Smooth muscle cell (in vitro differentiated cells): ENCODE results near the gene CHMP6. TPM values are rescaled to one million over a fixed set of nuclear protein-coding genes. Genes with fewer than 3 reads are reported as not detected.

Experiments
- DNase-seq: peaks from one replicate; lab custom pipeline; 2025; ENCODE audit not compliant: unreplicated experiment; lab: John Stamatoyannopoulos, UW
- H2AFZ ChIP-seq: fragments of 200-600 bp; sonication (generic); 2 replicates; pipeline ENCODE4 v1.6.0; 2016; ENCODE audit warnings: antibody characterized with exemption, low read depth, mild to moderate bottlenecking
- H3F3A ChIP-seq: fragments of 200-600 bp; sonication (generic); 2 replicates; pipeline ENCODE4 v1.6.0; 2017; ENCODE audit warnings: antibody characterized with exemption, low read depth
- H3K27ac ChIP-seq: fragments of 200-600 bp; sonication (generic); 2 replicates; pipeline ENCODE4 v1.5.1; 2016; ENCODE audit warnings: low read depth, mild to moderate bottlenecking
- H3K27me3 ChIP-seq: fragments of 200-600 bp; sonication (generic); 2 replicates; pipeline ENCODE4 v1.6.1; 2016; ENCODE audit warnings: low read depth, mild to moderate bottlenecking
- H3K36me3 ChIP-seq: fragments of 200-600 bp; sonication (generic); 2 replicates; pipeline ENCODE4 v1.5.1; 2016; ENCODE audit warnings: low read depth
- H3K4me1 ChIP-seq: fragments of 200-600 bp; sonication (generic); 2 replicates; pipeline ENCODE4 v1.5.1; 2016; ENCODE audit warnings: low read depth
- H3K4me2 ChIP-seq: fragments of 200-600 bp; sonication (generic); 2 replicates; pipeline ENCODE4 v1.6.0; 2016; ENCODE audit warnings: mild to moderate bottlenecking
- H3K4me3 ChIP-seq: fragments of 200-600 bp; sonication (generic); 2 replicates; pipeline ENCODE4 v1.5.1; 2016; ENCODE audit warnings: mild to moderate bottlenecking
- H3K79me2 ChIP-seq: fragments of 200-600 bp; sonication (generic); 2 replicates; pipeline ENCODE4 v1.6.0; 2016; ENCODE audit warnings: low read depth, mild to moderate bottlenecking
- H3K9ac ChIP-seq: fragments of 200-600 bp; sonication (generic); 2 replicates; pipeline ENCODE4 v1.6.0; 2016; ENCODE audit warnings: low read depth
- H3K9me3 ChIP-seq: fragments of 200-600 bp; sonication (generic); replicated peaks from 2 replicates; pipeline ENCODE4 v1.5.1; 2016; ENCODE audit warnings: low read depth
- H4K20me1 ChIP-seq: fragments of 200-600 bp; sonication (generic); 2 replicates; pipeline ENCODE4 v1.6.0; 2016; ENCODE audit warnings: low read depth
- WGBS: methylation state at CpG from one replicate; pipeline ENCODE4 v1.1.7; 2016; ENCODE audit warnings: low lambda C conversion rate; 5-methylcytosine and 5-hydroxymethylcytosine counted together
- polyA plus RNA-seq: library from polyadenylated mRNA; unstranded; fragments of >200 nt; fragmentation: Nextera tagmentation; extraction: Ambion mirVana; gene quantifications from 2 replicates; pipeline ENCODE4 v1.2.1, GENCODE V29; 2016
- total RNA-seq: library from RNA; depleted of rRNA; stranded (reverse); fragments of >200 nt; gene quantifications from 2 replicates; pipeline ENCODE4 v1.2.3, GENCODE V29; 2014
- TF ChIP-seq, protein P1 (sequence below): fragments of 200-600 bp; sonication (generic); IDR thresholded peaks from 2 replicates; pipeline ENCODE4 v1.5.1; 2017; ENCODE audit warnings: borderline replicate concordance, mild to moderate bottlenecking, antibody characterized with exemption; ENCODE audit not compliant: insufficient read depth, poor library complexity, severe bottlenecking

The CHMP6 gene
- total and polyA plus RNA-seq, 2 experiments from 2014 or later: 5.8 to 21.5 TPM

DNA sequence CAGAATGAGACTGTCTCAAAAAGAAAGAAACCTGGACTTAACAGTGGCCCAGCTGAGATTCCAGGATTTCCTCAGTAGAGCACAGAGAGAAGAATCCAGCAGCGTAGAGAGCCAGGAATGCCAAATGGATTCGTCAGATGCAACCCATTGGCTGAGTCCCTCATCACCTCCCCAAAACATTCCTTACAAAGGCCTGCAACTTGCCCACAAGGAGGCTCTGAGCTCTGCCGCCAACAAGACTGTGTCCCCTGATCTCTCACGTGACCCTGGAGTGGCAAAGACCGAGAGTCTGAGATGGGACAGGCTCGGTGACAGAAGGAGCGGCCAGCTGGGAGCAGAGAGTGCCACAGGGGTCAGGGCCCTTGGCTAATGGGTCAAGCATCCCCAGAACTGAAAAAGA is 6.9 kb upstream of the CHMP6 start:
- Histone ChIP-seq H4K20me1 (no peaks in the 10 kb centered on the region), H3F3A (peaks cover 5% of the 10 kb centered on the region), H3K27me3 (no peaks in the 10 kb centered on the region), H3K4me2 (peak overlapping the region; percentile 60), H3K9ac (no peak overlapping the region), H3K4me1 (no peaks in the 10 kb centered on the region), H3K4me3 (no peak overlapping the region), H3K9me3 (no peaks in the 10 kb centered on the region), H3K79me2 (no peaks in the 10 kb centered on the region), H3K27ac (peak overlapping the region; percentile 71), H2AFZ (no peak overlapping the region), H3K36me3 (no peaks in the 10 kb centered on the region)
- WGBS: 15% methylated on average over 7 of the region's 7 CpGs
- TF ChIP-seq, protein P1, sequence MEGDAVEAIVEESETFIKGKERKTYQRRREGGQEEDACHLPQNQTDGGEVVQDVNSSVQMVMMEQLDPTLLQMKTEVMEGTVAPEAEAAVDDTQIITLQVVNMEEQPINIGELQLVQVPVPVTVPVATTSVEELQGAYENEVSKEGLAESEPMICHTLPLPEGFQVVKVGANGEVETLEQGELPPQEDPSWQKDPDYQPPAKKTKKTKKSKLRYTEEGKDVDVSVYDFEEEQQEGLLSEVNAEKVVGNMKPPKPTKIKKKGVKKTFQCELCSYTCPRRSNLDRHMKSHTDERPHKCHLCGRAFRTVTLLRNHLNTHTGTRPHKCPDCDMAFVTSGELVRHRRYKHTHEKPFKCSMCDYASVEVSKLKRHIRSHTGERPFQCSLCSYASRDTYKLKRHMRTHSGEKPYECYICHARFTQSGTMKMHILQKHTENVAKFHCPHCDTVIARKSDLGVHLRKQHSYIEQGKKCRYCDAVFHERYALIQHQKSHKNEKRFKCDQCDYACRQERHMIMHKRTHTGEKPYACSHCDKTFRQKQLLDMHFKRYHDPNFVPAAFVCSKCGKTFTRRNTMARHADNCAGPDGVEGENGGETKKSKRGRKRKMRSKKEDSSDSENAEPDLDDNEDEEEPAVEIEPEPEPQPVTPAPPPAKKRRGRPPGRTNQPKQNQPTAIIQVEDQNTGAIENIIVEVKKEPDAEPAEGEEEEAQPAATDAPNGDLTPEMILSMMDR: peak; percentile 18
- peak; percentile 7 for DNase-seq

DNA sequence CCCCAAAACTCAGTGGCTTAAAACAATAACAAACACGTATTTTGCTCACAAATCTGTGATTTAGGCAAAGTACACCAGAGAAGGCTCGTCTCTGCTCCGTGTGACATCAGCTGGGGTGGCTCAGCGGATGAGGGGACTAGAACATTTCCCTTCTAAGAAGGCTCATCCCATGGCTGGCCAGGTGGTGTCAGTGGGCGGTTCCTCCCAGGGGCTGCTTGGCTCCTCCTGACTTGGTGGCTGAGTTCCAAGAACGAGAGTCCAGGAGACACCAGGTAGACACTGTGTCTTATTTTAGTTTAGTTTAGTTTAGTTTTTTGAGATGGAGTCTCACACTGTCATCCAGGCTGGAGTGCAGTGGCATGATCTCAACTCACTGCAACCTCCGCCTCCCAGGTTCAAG is 5.6 kb upstream of the CHMP6 start:
- H3K27me3 ChIP-seq: no peaks in the 10 kb centered on the region
- 94% methylated on average over 7 of the region's 7 CpGs for WGBS
- no peaks in the 10 kb centered on the region for H3K4me1 ChIP-seq
- H2AFZ ChIP-seq: no peak overlapping the region
- H3K79me2 ChIP-seq: no peaks in the 10 kb centered on the region
- TF ChIP-seq, protein P1: no peak
- no peaks in the 10 kb centered on the region for H3K36me3 ChIP-seq
- no peak overlapping the region for H3K4me3 ChIP-seq
- no peak for DNase-seq
- H3K27ac ChIP-seq: no peak overlapping the region
- peaks cover 5% of the 10 kb centered on the region for H3F3A ChIP-seq
- no peak overlapping the region for H3K9ac ChIP-seq
- H3K9me3 ChIP-seq: no peaks in the 10 kb centered on the region
- H4K20me1 ChIP-seq: no peaks in the 10 kb centered on the region
- H3K4me2 ChIP-seq: no peak overlapping the region

DNA sequence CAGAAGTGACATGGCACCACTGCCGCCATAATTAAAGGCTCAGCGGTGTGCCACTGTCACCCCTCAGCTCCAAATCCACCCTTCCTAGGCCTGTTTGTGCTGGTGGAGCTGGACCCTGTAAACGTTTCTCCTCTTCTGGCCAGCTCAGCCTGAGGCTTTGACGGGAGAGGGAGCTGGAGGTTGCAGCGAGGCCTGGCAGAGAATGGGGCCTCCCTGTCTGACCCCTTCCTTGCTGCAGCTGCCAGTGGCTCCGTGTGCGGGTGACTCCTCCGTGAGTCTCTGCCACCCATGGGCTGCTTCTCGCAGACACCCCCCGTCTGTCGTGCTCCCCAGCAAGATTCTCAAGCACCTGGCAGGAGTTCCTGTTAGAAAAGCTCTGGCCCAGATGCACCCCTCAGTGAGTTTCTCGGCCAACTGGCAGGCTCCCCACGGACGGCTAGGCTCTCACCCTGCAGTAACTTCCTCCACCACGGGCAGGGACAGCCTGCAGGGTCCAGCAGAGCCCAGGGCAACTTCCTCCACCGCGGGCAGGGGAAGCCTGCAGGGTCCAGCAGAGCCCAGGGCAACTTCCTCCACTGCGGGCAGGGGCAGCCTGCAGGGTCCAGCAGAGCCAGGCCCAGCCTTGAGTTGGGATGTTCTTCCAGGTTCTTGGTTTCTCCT is 4.7 kb upstream of the CHMP6 start:
- no peak overlapping the region for H3K4me2 ChIP-seq
- H2AFZ ChIP-seq: no peak overlapping the region
- no peaks in the 10 kb centered on the region for H3K27me3 ChIP-seq
- H3K27ac ChIP-seq: no peak overlapping the region
- H3K9me3 ChIP-seq: no peaks in the 10 kb centered on the region
- H3K36me3 ChIP-seq: no peaks in the 10 kb centered on the region
- H4K20me1 ChIP-seq: no peaks in the 10 kb centered on the region
- no peak overlapping the region for H3K9ac ChIP-seq
- WGBS: 90% methylated on average over 18 of the region's 18 CpGs
- TF ChIP-seq, protein P1: no peak
- no peak overlapping the region for H3K4me3 ChIP-seq
- H3K79me2 ChIP-seq: no peaks in the 10 kb centered on the region
- no peaks in the 10 kb centered on the region for H3K4me1 ChIP-seq
- peaks cover 5% of the 10 kb centered on the region for H3F3A ChIP-seq
- DNase-seq: no peak

DNA sequence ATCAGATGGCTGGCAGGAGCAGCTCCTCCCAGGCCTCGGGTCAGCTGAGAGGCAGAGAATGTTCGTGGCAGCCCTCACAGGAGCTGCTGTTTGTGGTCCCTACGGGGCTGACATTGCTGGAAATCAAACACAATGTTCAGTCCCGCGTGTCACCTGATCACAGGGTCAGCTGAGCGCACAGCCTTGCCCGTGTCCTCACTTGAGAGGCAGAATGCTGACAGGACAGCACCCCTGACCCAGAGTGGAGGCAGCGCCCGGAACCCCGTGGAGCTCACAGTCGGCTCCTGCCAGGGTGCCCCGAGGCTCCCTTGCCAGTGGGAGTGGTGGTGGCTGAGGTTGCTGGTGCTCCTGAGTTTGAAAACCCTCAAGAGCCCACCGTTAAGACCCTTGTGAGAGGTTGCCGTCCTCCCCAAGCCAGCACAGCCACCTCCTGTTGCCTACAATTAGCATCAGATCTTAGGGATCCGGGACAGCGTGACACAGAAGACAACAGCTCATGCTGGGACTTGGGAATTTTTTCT is 3.6 kb upstream of the CHMP6 start:
- no peaks in the 10 kb centered on the region for H3K9me3 ChIP-seq
- TF ChIP-seq, protein P1: no peak
- peaks cover 6% of the 10 kb centered on the region for H3K4me1 ChIP-seq
- H2AFZ ChIP-seq: no peak overlapping the region
- 94% methylated on average over 15 of the region's 16 CpGs for WGBS
- H4K20me1 ChIP-seq: peaks cover 4% of the 10 kb centered on the region
- no peak for DNase-seq
- no peaks in the 10 kb centered on the region for H3K36me3 ChIP-seq
- no peak overlapping the region for H3K27ac ChIP-seq
- no peaks in the 10 kb centered on the region for H3K27me3 ChIP-seq
- peaks cover 5% of the 10 kb centered on the region for H3F3A ChIP-seq
- H3K79me2 ChIP-seq: peaks cover 8% of the 10 kb centered on the region
- no peak overlapping the region for H3K4me3 ChIP-seq
- no peak overlapping the region for H3K4me2 ChIP-seq
- H3K9ac ChIP-seq: no peak overlapping the region
